Skeletal muscle satellite cell (primary cell): Measurements from ENCODE around the gene COQ8B.
"Not testable (repeated sequence)": the region's sequence is repeated elsewhere in the genome, so short reads cannot be mapped to it uniquely, and the experiment has no call there.

Experiments used
- H3K27me3 ChIP-seq: 2 replicates; pipeline ENCODE4 v1.7.0; 2013; ENCODE audit warnings: low read length; ENCODE audit not compliant: control insufficient read depth, insufficient read depth
- H3K36me3 ChIP-seq: 2 replicates; pipeline ENCODE4 v1.7.0; 2013; ENCODE audit warnings: mild to moderate bottlenecking, control low read depth, low read length; ENCODE audit not compliant: insufficient read depth
- H3K4me1 ChIP-seq: 2 replicates; pipeline ENCODE4 v1.7.0; 2013; ENCODE audit warnings: low read length; ENCODE audit not compliant: control insufficient read depth, insufficient read depth
- H3K4me2 ChIP-seq: 2 replicates; pipeline ENCODE4 v1.7.0; 2013; ENCODE audit warnings: mild to moderate bottlenecking, low read length
- H3K4me3 ChIP-seq: 2 replicates; pipeline ENCODE4 v1.7.0; 2013; ENCODE audit warnings: low read length
- H3K9ac ChIP-seq: 2 replicates; pipeline ENCODE4 v1.7.0; 2013; ENCODE audit warnings: mild to moderate bottlenecking, low read depth, low read length, moderate library complexity
- H3K9me3 ChIP-seq: replicated peaks from 2 replicates; pipeline ENCODE4 v1.7.0; 2013; ENCODE audit warnings: mild to moderate bottlenecking, control low read depth, low read length

COQ8B gene

GRCh38 chr19:40659116-40659515, 57.6 kb downstream of the COQ8B start:
- Histone ChIP-seq H3K27me3 (peaks cover 12% of the 10 kb centered on the region), H3K4me2 (no peak overlapping the region), H3K9ac (no peak overlapping the region), H3K36me3 (no peaks in the 10 kb centered on the region), H3K4me1 (peaks cover 9% of the 10 kb centered on the region), H3K9me3 (no peaks in the 10 kb centered on the region), H3K4me3 (no peak overlapping the region)

GRCh38 chr19:40658031-40658430, 58.7 kb downstream of the COQ8B start:
- Histone ChIP-seq H3K27me3 (peaks cover 12% of the 10 kb centered on the region), H3K4me2 (no peak overlapping the region), H3K36me3 (no peaks in the 10 kb centered on the region), H3K9me3 (no peaks in the 10 kb centered on the region), H3K4me3 (no peak overlapping the region), H3K9ac (no peak overlapping the region), H3K4me1 (no peaks in the 10 kb centered on the region)

- not testable (repeated sequence) for H3K4me1 ChIP-seq, H3K4me3 ChIP-seq, H3K9me3 ChIP-seq, H3K27me3 ChIP-seq, H3K36me3 ChIP-seq, H3K9ac ChIP-seq, H3K4me2 ChIP-seq
These were observed 61.0 kb downstream of the COQ8B start for GRCh38 chr19:40655684-40656083.

GRCh38 chr19:40652303-40652702, 64.4 kb downstream of the COQ8B start:
- H3K36me3 ChIP-seq, H3K4me1 ChIP-seq, H3K4me3 ChIP-seq, H3K27me3 ChIP-seq, H3K9ac ChIP-seq, H3K9me3 ChIP-seq, H3K4me2 ChIP-seq: not testable (repeated sequence)

- H3K9me3 ChIP-seq, result no peaks in the 10 kb centered on the region
- no peak overlapping the region for H3K9ac ChIP-seq
- H3K4me3 ChIP-seq, result no peak overlapping the region
- H3K4me2 ChIP-seq, result no peak overlapping the region
- H3K4me1 ChIP-seq, result peaks cover 19% of the 10 kb centered on the region
- no peaks in the 10 kb centered on the region for H3K36me3 ChIP-seq
- H3K27me3 ChIP-seq, result peaks cover 4% of the 10 kb centered on the region
These were observed 65.9 kb downstream of the COQ8B start for GRCh38 chr19:40650749-40651305.

GRCh38 chr19:40649903-40650675, 66.6 kb downstream of the COQ8B start:
- peaks cover 24% of the 10 kb centered on the region for H3K4me1 ChIP-seq
- not testable (repeated sequence) for H3K4me2 ChIP-seq, H3K36me3 ChIP-seq, H3K4me3 ChIP-seq, H3K27me3 ChIP-seq, H3K9me3 ChIP-seq, H3K9ac ChIP-seq

GRCh38 chr19:40646743-40647254, 69.9 kb downstream of the COQ8B start:
- Histone ChIP-seq H3K4me1 (peaks cover 24% of the 10 kb centered on the region), H3K9me3 (no peaks in the 10 kb centered on the region), H3K4me3 (peak overlapping the region; percentile 37), H3K9ac (peak overlapping the region; percentile 26), H3K36me3 (no peaks in the 10 kb centered on the region), H3K27me3 (peaks cover 4% of the 10 kb centered on the region), H3K4me2 (peak overlapping the region; percentile 70)

- H3K9me3 ChIP-seq, result no peaks in the 10 kb centered on the region
- no peaks in the 10 kb centered on the region for H3K36me3 ChIP-seq
- H3K9ac ChIP-seq, result no peak overlapping the region
- H3K27me3 ChIP-seq, result no peaks in the 10 kb centered on the region
- H3K4me1 ChIP-seq, result peaks cover 29% of the 10 kb centered on the region
- H3K4me2 ChIP-seq, result no peak overlapping the region
- H3K4me3 ChIP-seq, result no peak overlapping the region
These were observed 73.9 kb downstream of the COQ8B start for GRCh38 chr19:40642757-40643305.

GRCh38 chr19:40642051-40642706, 74.5 kb downstream of the COQ8B start:
- H3K4me3 ChIP-seq, result no peak overlapping the region
- H3K27me3 ChIP-seq, result no peaks in the 10 kb centered on the region
- peaks cover 29% of the 10 kb centered on the region for H3K4me1 ChIP-seq
- no peaks in the 10 kb centered on the region for H3K9me3 ChIP-seq
- no peak overlapping the region for H3K4me2 ChIP-seq
- no peak overlapping the region for H3K9ac ChIP-seq
- H3K36me3 ChIP-seq, result no peaks in the 10 kb centered on the region
